ENCODE results near the gene MEOX1. TPM values are rescaled to one million over a fixed set of nuclear protein-coding genes. Genes with fewer than 3 reads are reported as not detected.

Gene MEOX1
- total RNA-seq, 1 experiment from 2014 or later: 0.72 TPM

- CTCF ChIA-PET: no interaction called here
- intact Hi-C loops (cut with micrococcal nuclease; ENCODE audit: unreplicated experiment): no loop called here
- TF ChIP-seq CTCF (conservative IDR thresholded peaks at IDR 0.05): no peak
- no peak for TF ChIP-seq EZH2 (IDR thresholded peaks at IDR 0.05; ENCODE audit: low read depth)
These were observed 17.6 kb downstream of the MEOX1 start for GRCh38 chr17:43644081-43644480.

GRCh38 chr17:43641416-43641815, 20.3 kb downstream of the MEOX1 start:
- intact Hi-C loops (cut with micrococcal nuclease; ENCODE audit: unreplicated experiment): no loop called here
- TF ChIP-seq EZH2 (IDR thresholded peaks at IDR 0.05; ENCODE audit: low read depth): no peak
- TF ChIP-seq CTCF (conservative IDR thresholded peaks at IDR 0.05): no peak
- H3K27me3 ChIP-seq (ENCODE audit: insufficient read depth, low read depth): peaks cover under 1% of the 10 kb centered on the region; the same call in 1 of the 2 replicates
- H3K4me2 ChIP-seq: no peak overlapping the region
- DNase-seq: no peak
- no peaks in the 10 kb centered on the region for H3K4me1 ChIP-seq (replicated peaks; ENCODE audit: insufficient read depth)
- H3K9me3 ChIP-seq (ENCODE audit: insufficient read depth, low read depth): no peaks in the 10 kb centered on the region
- H3K79me2 ChIP-seq (ENCODE audit: low read depth): no peaks in the 10 kb centered on the region
- H3K27ac ChIP-seq: no peak overlapping the region
- no peaks in the 10 kb centered on the region for H4K20me1 ChIP-seq (ENCODE audit: insufficient read depth)
- no peak overlapping the region for H3K4me3 ChIP-seq
- ChIA-PET POLR2A (ENCODE audit: unreplicated experiment) (no interaction called here), CTCF (interaction anchor here (0.6 kb wide), 1 partner anchor 503 kb away, joined by 3 read pairs; no protein-coding TSS in a partner anchor)
- H3K36me3 ChIP-seq (ENCODE audit: low read depth): no peaks in the 10 kb centered on the region
- H3K9me2 ChIP-seq (ENCODE audit: insufficient read depth): no peaks in the 10 kb centered on the region
- no peak overlapping the region for H2AFZ ChIP-seq
- H3F3A ChIP-seq (ENCODE audit: insufficient read depth, low read depth): no peaks in the 10 kb centered on the region
- BruUV-seq (replicated peaks): no TSS peak

More at GRCh38 chr17:43644081-43644480, 17.6 kb downstream of the MEOX1 start:
- no TSS peak for BruUV-seq (replicated peaks)
- no peaks in the 10 kb centered on the region for H3K9me2 ChIP-seq (ENCODE audit: insufficient read depth)
- no peaks in the 10 kb centered on the region for H3K79me2 ChIP-seq (ENCODE audit: low read depth)
- H3F3A ChIP-seq (ENCODE audit: insufficient read depth, low read depth): peaks cover 6% of the 10 kb centered on the region; the same call in 1 of the 2 replicates
- no peak overlapping the region for H2AFZ ChIP-seq
- H3K9me3 ChIP-seq (ENCODE audit: insufficient read depth, low read depth): no peaks in the 10 kb centered on the region
- no peak overlapping the region for H3K4me2 ChIP-seq
- H3K27me3 ChIP-seq (ENCODE audit: insufficient read depth, low read depth): no peaks in the 10 kb centered on the region
- no peak for DNase-seq
- POLR2A ChIA-PET (ENCODE audit: unreplicated experiment): no interaction called here
- H3K36me3 ChIP-seq (ENCODE audit: low read depth): no peaks in the 10 kb centered on the region
- H4K20me1 ChIP-seq (ENCODE audit: insufficient read depth): no peaks in the 10 kb centered on the region
- no peaks in the 10 kb centered on the region for H3K4me1 ChIP-seq (replicated peaks; ENCODE audit: insufficient read depth)
- H3K4me3 ChIP-seq: no peak overlapping the region
- H3K27ac ChIP-seq: no peak overlapping the region

- CTCF ChIA-PET: interaction anchor here (0.5 to 0.6 kb wide), 3 partner anchors 15 to 504 kb away, joined by 3 read pairs; no protein-coding TSS in a partner anchor
These were observed 21.1 kb downstream of the MEOX1 start for GRCh38 chr17:43640491-43641252.

More at GRCh38 chr17:43640491-43641252, 21.1 kb downstream of the MEOX1 start:
- no peak for DNase-seq
- Histone ChIP-seq H3F3A (ENCODE audit: insufficient read depth, low read depth) (no peaks in the 10 kb centered on the region), H3K9me2 (ENCODE audit: insufficient read depth) (no peaks in the 10 kb centered on the region), H3K79me2 (ENCODE audit: low read depth) (no peaks in the 10 kb centered on the region), H3K4me1 (replicated peaks; ENCODE audit: insufficient read depth) (no peaks in the 10 kb centered on the region), H3K4me2 (no peak overlapping the region), H3K36me3 (ENCODE audit: low read depth) (no peaks in the 10 kb centered on the region), H4K20me1 (ENCODE audit: insufficient read depth) (no peaks in the 10 kb centered on the region), H3K4me3 (no peak overlapping the region), H3K9me3 (ENCODE audit: insufficient read depth, low read depth) (no peaks in the 10 kb centered on the region), H3K27ac (no peak overlapping the region), H2AFZ (no peak overlapping the region), H3K27me3 (ENCODE audit: insufficient read depth, low read depth) (peaks cover 8% of the 10 kb centered on the region; the same call in 1 of the 2 replicates)
- TF ChIP-seq EZH2 (IDR thresholded peaks at IDR 0.05; ENCODE audit: low read depth) (no peak), CTCF (conservative IDR thresholded peaks at IDR 0.05) (no peak)
- BruUV-seq (replicated peaks): no TSS peak
- intact Hi-C loops (cut with micrococcal nuclease; ENCODE audit: unreplicated experiment): no loop called here
- POLR2A ChIA-PET (ENCODE audit: unreplicated experiment): no interaction called here
